Measurements from ENCODE around the gene CUL9.

Gene CUL9

GRCh38 chr6:43222418-43223059 is 40.5 kb downstream of the CUL9 start:
- no peak overlapping the region for H4K8ac ChIP-seq (ENCODE audit: low read depth, low read length)
- H4K91ac ChIP-seq (ENCODE audit: low read depth, low read length), result no peak overlapping the region
- H3K79me2 ChIP-seq (ENCODE audit: control insufficient read depth, insufficient read depth, low read length, poor library complexity), result no peaks in the 10 kb centered on the region
- no peak overlapping the region for H3K23ac ChIP-seq (ENCODE audit: low read length)
- H2BK120ac ChIP-seq (ENCODE audit: insufficient read depth, low read length, poor library complexity), result no peak overlapping the region
- H3K9me3 ChIP-seq (ENCODE audit: insufficient read depth, low read depth, low read length), result peaks cover 5% of the 10 kb centered on the region
- H3K27me3 ChIP-seq (ENCODE audit: insufficient read depth, low read length), result no peaks in the 10 kb centered on the region
- WGBS (ENCODE audit: extremely low coverage, insufficient coverage, insufficient read length), result no CpG with 5 or more reads among the region's 15 CpGs
- H3K27ac ChIP-seq (ENCODE audit: low read depth, low read length), result no peak overlapping the region
- no peak overlapping the region for H3K18ac ChIP-seq (ENCODE audit: low read length)
- H2BK5ac ChIP-seq (ENCODE audit: low read depth, low read length, poor library complexity), result no peak overlapping the region
- no peak overlapping the region for H2AFZ ChIP-seq (ENCODE audit: insufficient read depth, low read length, poor library complexity)
- H3K9ac ChIP-seq (ENCODE audit: low read length), result no peak overlapping the region
- H3K36me3 ChIP-seq (ENCODE audit: control insufficient read depth in 1 of 2, insufficient read depth in 2 of 2, low read length in 2 of 2), result peaks cover 28 to 34% of the 10 kb centered on the region in 2 experiments
- no peak overlapping the region for H2AK5ac ChIP-seq (ENCODE audit: low read length)
- no peak for DNase-seq
- no peak overlapping the region for H3K14ac ChIP-seq (ENCODE audit: low read length)
- no peak overlapping the region for H3K4me3 ChIP-seq (ENCODE audit: low read depth, low read length)
- H2BK12ac ChIP-seq (ENCODE audit: low read length), result no peak overlapping the region
- H3K4me1 ChIP-seq (ENCODE audit: control insufficient read depth in 1 of 2, insufficient read depth in 2 of 2, low read length in 2 of 2), result peaks cover 5 to 8% of the 10 kb centered on the region in 2 experiments
- H3K4ac ChIP-seq (ENCODE audit: low read depth, low read length), result no peak overlapping the region
- H3K79me1 ChIP-seq (ENCODE audit: low read length), result peaks cover 4% of the 10 kb centered on the region
- no peak overlapping the region for H3K4me2 ChIP-seq (ENCODE audit: low read length)
- no peak overlapping the region for H4K12ac ChIP-seq (ENCODE audit: low read depth, low read length)

DNA sequence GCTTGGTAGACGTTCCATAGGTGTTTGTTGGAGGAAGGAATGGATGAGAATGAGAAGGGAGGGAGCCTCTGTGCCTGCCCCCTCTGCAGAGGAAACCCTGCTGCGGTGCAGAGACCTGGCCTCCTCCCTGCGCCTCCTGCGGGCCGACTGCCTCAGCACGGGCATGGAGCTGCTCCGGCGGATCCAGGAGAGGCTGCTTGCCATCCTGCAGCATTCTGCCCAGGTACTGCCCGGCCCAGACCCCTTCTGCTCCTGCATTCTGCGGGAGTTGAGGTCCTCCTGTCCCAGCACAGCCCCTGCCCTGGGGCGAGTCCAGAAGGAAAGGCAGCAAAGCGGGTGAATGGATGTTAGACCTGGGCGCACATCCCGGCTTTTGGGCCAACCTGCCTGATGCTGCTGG is 41.2 kb downstream of the CUL9 start:
- no peak overlapping the region for H3K18ac ChIP-seq (ENCODE audit: low read length)
- no peak overlapping the region for H3K23ac ChIP-seq (ENCODE audit: low read length)
- no peak overlapping the region for H3K4ac ChIP-seq (ENCODE audit: low read depth, low read length)

GRCh38 chr6:43226192-43226851 is 44.3 kb downstream of the CUL9 start:
- Histone ChIP-seq H4K8ac (ENCODE audit: low read depth, low read length) (no peak overlapping the region), H4K91ac (ENCODE audit: low read depth, low read length) (no peak overlapping the region), H2BK120ac (ENCODE audit: insufficient read depth, low read length, poor library complexity) (no peak overlapping the region), H3K4me1 (ENCODE audit: control insufficient read depth in 1 of 2, insufficient read depth in 2 of 2, low read length in 2 of 2) (peaks cover 5 to 14% of the 10 kb centered on the region in 2 experiments), H2BK12ac (ENCODE audit: low read length) (no peak overlapping the region), H2AFZ (ENCODE audit: insufficient read depth, low read length, poor library complexity) (no peak overlapping the region), H3K18ac (ENCODE audit: low read length) (no peak overlapping the region), H3K27me3 (ENCODE audit: insufficient read depth, low read length) (peaks cover 3% of the 10 kb centered on the region), H2BK5ac (ENCODE audit: low read depth, low read length, poor library complexity) (no peak overlapping the region), H3K9me3 (ENCODE audit: insufficient read depth, low read depth, low read length) (peaks cover 3% of the 10 kb centered on the region), H3K9ac (ENCODE audit: low read length) (no peak overlapping the region), H3K14ac (ENCODE audit: low read length) (no peak overlapping the region), H3K79me1 (ENCODE audit: low read length) (peaks cover 9% of the 10 kb centered on the region), H3K4ac (ENCODE audit: low read depth, low read length) (no peak overlapping the region), H3K79me2 (ENCODE audit: control insufficient read depth, insufficient read depth, low read length, poor library complexity) (peaks cover 3% of the 10 kb centered on the region), H3K27ac (ENCODE audit: low read depth, low read length) (no peak overlapping the region), H3K23ac (ENCODE audit: low read length) (no peak overlapping the region), H4K12ac (ENCODE audit: low read depth, low read length) (no peak overlapping the region), H3K4me3 (ENCODE audit: low read depth, low read length) (no peak overlapping the region), H3K36me3 (ENCODE audit: control insufficient read depth in 1 of 2, insufficient read depth in 2 of 2, low read length in 2 of 2) (peaks cover 17 to 23% of the 10 kb centered on the region in 2 experiments), H2AK5ac (ENCODE audit: low read length) (no peak overlapping the region), H3K4me2 (ENCODE audit: low read length) (no peak overlapping the region)
- no peak for DNase-seq
- WGBS (ENCODE audit: extremely low coverage, insufficient coverage, insufficient read length), result no CpG with 5 or more reads among the region's 11 CpGs

More for the DNA sequence above, 41.2 kb downstream of the CUL9 start:
- peaks cover 4% of the 10 kb centered on the region for H3K79me1 ChIP-seq (ENCODE audit: low read length)
- H2AFZ ChIP-seq (ENCODE audit: insufficient read depth, low read length, poor library complexity), result no peak overlapping the region
- no peak overlapping the region for H2BK5ac ChIP-seq (ENCODE audit: low read depth, low read length, poor library complexity)
- peaks cover 5 to 8% of the 10 kb centered on the region in 2 experiments for H3K4me1 ChIP-seq (ENCODE audit: control insufficient read depth in 1 of 2, insufficient read depth in 2 of 2, low read length in 2 of 2)
- H2BK120ac ChIP-seq (ENCODE audit: insufficient read depth, low read length, poor library complexity), result no peak overlapping the region
- no peak overlapping the region for H3K4me3 ChIP-seq (ENCODE audit: low read depth, low read length)
- H2BK12ac ChIP-seq (ENCODE audit: low read length), result no peak overlapping the region
- no peak overlapping the region for H4K8ac ChIP-seq (ENCODE audit: low read depth, low read length)
- H3K9ac ChIP-seq (ENCODE audit: low read length), result no peak overlapping the region
- H3K9me3 ChIP-seq (ENCODE audit: insufficient read depth, low read depth, low read length), result peaks cover 5% of the 10 kb centered on the region
- H3K14ac ChIP-seq (ENCODE audit: low read length), result no peak overlapping the region
- peaks cover 28 to 34% of the 10 kb centered on the region in 2 experiments for H3K36me3 ChIP-seq (ENCODE audit: control insufficient read depth in 1 of 2, insufficient read depth in 2 of 2, low read length in 2 of 2)
- no peak overlapping the region for H3K27ac ChIP-seq (ENCODE audit: low read depth, low read length)
- H2AK5ac ChIP-seq (ENCODE audit: low read length), result no peak overlapping the region
- no peak overlapping the region for H4K12ac ChIP-seq (ENCODE audit: low read depth, low read length)
- no peaks in the 10 kb centered on the region for H3K27me3 ChIP-seq (ENCODE audit: insufficient read depth, low read length)
- DNase-seq, result no peak
- H3K79me2 ChIP-seq (ENCODE audit: control insufficient read depth, insufficient read depth, low read length, poor library complexity), result no peaks in the 10 kb centered on the region
- WGBS (ENCODE audit: extremely low coverage, insufficient coverage, insufficient read length), result no CpG with 5 or more reads among the region's 14 CpGs
- no peak overlapping the region for H4K91ac ChIP-seq (ENCODE audit: low read depth, low read length)
- H3K4me2 ChIP-seq (ENCODE audit: low read length), result no peak overlapping the region

- Histone ChIP-seq H3K27me3 (ENCODE audit: insufficient read depth, low read length) (peaks cover 3% of the 10 kb centered on the region), H3K79me1 (ENCODE audit: low read length) (peaks cover 5% of the 10 kb centered on the region), H3K14ac (ENCODE audit: low read length) (peak within 1 kb of the TSS; percentile 99), H3K4ac (ENCODE audit: low read depth, low read length) (peak within 1 kb of the TSS; percentile 65), H3K36me3 (ENCODE audit: control insufficient read depth in 1 of 2, insufficient read depth in 2 of 2, low read length in 2 of 2) (peaks cover 2 to 6% of the 10 kb centered on the region in 2 experiments), H4K91ac (ENCODE audit: low read depth, low read length) (peak within 1 kb of the TSS; percentile 96), H4K12ac (ENCODE audit: low read depth, low read length) (peak within 1 kb of the TSS; percentile 96), H3K9ac (ENCODE audit: low read length) (peak within 1 kb of the TSS; percentile 92), H4K8ac (ENCODE audit: low read depth, low read length) (peak within 1 kb of the TSS; percentile 98), H3K18ac (ENCODE audit: low read length) (peak within 1 kb of the TSS; percentile 98), H3K4me1 (ENCODE audit: control insufficient read depth in 1 of 2, insufficient read depth in 2 of 2, low read length in 2 of 2) (peaks cover 1 to 10% of the 10 kb centered on the region in 2 experiments), H2BK12ac (ENCODE audit: low read length) (peak within 1 kb of the TSS; percentile 79), H2AK5ac (ENCODE audit: low read length) (no peak within 1 kb of the TSS), H3K4me3 (ENCODE audit: low read depth, low read length) (peak within 1 kb of the TSS; percentile 83), H3K27ac (ENCODE audit: low read depth, low read length) (no peak within 1 kb of the TSS), H2BK5ac (ENCODE audit: low read depth, low read length, poor library complexity) (peak within 1 kb of the TSS; percentile 6), H3K4me2 (ENCODE audit: low read length) (peak within 1 kb of the TSS; percentile 83), H2AFZ (ENCODE audit: insufficient read depth, low read length, poor library complexity) (peak within 1 kb of the TSS; percentile 95), H2BK120ac (ENCODE audit: insufficient read depth, low read length, poor library complexity) (peak within 1 kb of the TSS; percentile 90), H3K79me2 (ENCODE audit: control insufficient read depth, insufficient read depth, low read length, poor library complexity) (peaks cover 3% of the 10 kb centered on the region), H3K9me3 (ENCODE audit: insufficient read depth, low read depth, low read length) (peaks cover 2% of the 10 kb centered on the region), H3K23ac (ENCODE audit: low read length) (no peak within 1 kb of the TSS)
- peak; percentile 68 to 85 for DNase-seq
- no CpG with 5 or more reads among the region's 82 CpGs for WGBS (ENCODE audit: extremely low coverage, insufficient coverage, insufficient read length)
Measured at GRCh38 chr6:43228951-43229802, 47.2 kb downstream of the CUL9 start, which contains the start of gene DNPH1. TSS of gene DNPH1 (minus strand) at chr6:43229481. CDS start at chr6:43229456, 25 bp downstream.
